ENCODE data around the gene GGN.
A peak's percentile ranks its signal among the peaks of the same experiment; 100 is the strongest.

GRCh38 chr19:38387550-38388348 is at the start of gene GGN:
- no peak for TF ChIP-seq CTCF (IDR thresholded peaks at IDR 0.05)
- peak; percentile 74 to 77 for TF ChIP-seq POLR2A (IDR thresholded peaks at IDR 0.05)

All from Peyer's patch (tissue), 4 donors.